HCT116 (cell line): ENCODE data around the gene ARHGEF17. TPM values are rescaled to one million over a fixed set of nuclear protein-coding genes. Genes with fewer than 3 reads are reported as not detected.

Experiments
- ATAC-seq: fragments of 200-7000 bp; cut with Tn5 transposase; 2 replicates; pipeline ENCODE4 v1.9.1; 2020; ENCODE audit warnings: mild to moderate bottlenecking, moderate library complexity
- BruUV-seq: library from RNA; stranded (reverse); fragments of 400-500 nt; replicated peaks from 2 replicates; lab custom pipeline; 2021; lab: Mats Ljungman, UMichigan
- CTCF ChIA-PET: fragments of 300-600 bp; sonication (Branson Sonifier 250); formaldehyde crosslinking; loops from one replicate; lab custom pipeline; 2021; ENCODE audit warnings: antibody characterized with exemption; lab: Charles Lee
- POLR2A ChIA-PET: fragments of 300-600, 350-600 bp; sonication (Branson Sonifier 250); formaldehyde crosslinking; loops from one replicate; lab custom pipeline; 2021; ENCODE audit warnings: antibody characterized with exemption; lab: Charles Lee
- RAD21 ChIA-PET, 2 experiments: fragments of 300-600 bp; sonication (Branson Sonifier 250); formaldehyde crosslinking; loops; one replicate each; lab custom pipeline; 2023; ENCODE audit warnings: low total read pairs in 2 of 2; ENCODE audit not compliant: uncharacterized antibody in 2 of 2, unreplicated experiment in 2 of 2, low non-redundant PET in 1 of 2; lab: Charles Lee
- DNase-seq: peaks from one replicate; pipeline ENCODE4 v3.0.0-alpha.2; 2010; ENCODE audit warnings: low read depth, low spot score
- H2AFZ ChIP-seq: fragments of 200-600 bp; shearing (Covaris generic), sonication (generic); 2 replicates; pipeline ENCODE4 v1.6.1; 2017; ENCODE audit warnings: low read depth, mixed run types, mixed read lengths, antibody characterized with exemption, low read length; ENCODE audit not compliant: poor library complexity, severe bottlenecking
- H3K27ac ChIP-seq: 2 replicates; pipeline ENCODE4 v1.5.1; 2012; ENCODE audit warnings: low read depth, low read length
- H3K27me3 ChIP-seq: fragments of 200-600 bp; sonication (generic); 2 replicates; pipeline ENCODE4 v1.6.1; 2016; ENCODE audit warnings: mixed run types, low read length, mixed read lengths; ENCODE audit not compliant: insufficient read depth
- H3K36me3 ChIP-seq, 2 experiments: fragments of 200-500 bp in 1 of 2; fragments of 200-600 bp in 1 of 2; sonication (Bioruptor generic) in 1 of 2; sonication (generic) in 1 of 2; 2 replicates each; pipeline versions ENCODE4 v1.5.1 to v1.6.1; 2014 to 2016; ENCODE audit warnings: low read length in 2 of 2, inconsistent platforms in 1 of 2, mixed read lengths in 1 of 2, mixed run types in 1 of 2; ENCODE audit not compliant: insufficient read depth in 2 of 2, control insufficient read depth in 1 of 2
- H3K4me1 ChIP-seq, 2 experiments: fragments of 200-600 bp in 1 of 2; sonication (generic) in 1 of 2; 2 replicates each; pipeline versions ENCODE4 v1.5.1 to v1.6.1; 2012 to 2017; ENCODE audit warnings: low read length in 2 of 2, inconsistent platforms in 1 of 2, mild to moderate bottlenecking in 1 of 2, mixed read lengths in 1 of 2, mixed run types in 1 of 2, moderate library complexity in 1 of 2; ENCODE audit not compliant: insufficient read depth in 2 of 2, control insufficient read depth in 1 of 2
- H3K4me2 ChIP-seq: fragments of 200-600 bp; sonication (generic); 2 replicates; pipeline ENCODE4 v1.6.1; 2017; ENCODE audit warnings: mixed run types, low read length, mixed read lengths
- H3K4me3 ChIP-seq, 2 experiments: fragments of 200-600 bp in 1 of 2; sonication (generic) in 1 of 2; replicated peaks in 1 of 2; 2 replicates each; pipeline ENCODE4 v1.5.1; 2011 to 2016; ENCODE audit warnings: low read length in 2 of 2, control low read depth in 1 of 2, low read depth in 1 of 2, mild to moderate bottlenecking in 1 of 2, mixed read lengths in 1 of 2, mixed run types in 1 of 2
- H3K79me2 ChIP-seq: fragments of 200-600 bp; sonication (generic); 2 replicates; pipeline ENCODE4 v1.6.1; 2017; ENCODE audit warnings: mild to moderate bottlenecking, mixed run types, low read length, moderate library complexity, mixed read lengths; ENCODE audit not compliant: insufficient read depth
- H3K9ac ChIP-seq: fragments of 200-600 bp; sonication (generic); 2 replicates; pipeline ENCODE4 v1.6.1; 2016; ENCODE audit warnings: low read length, mixed read lengths
- H3K9me2 ChIP-seq: fragments of 200-600 bp; sonication (generic), shearing (Covaris generic); 2 replicates; pipeline ENCODE4 v1.6.1; 2017; ENCODE audit warnings: mixed run types, mild to moderate bottlenecking, moderate library complexity; ENCODE audit not compliant: insufficient read depth
- H3K9me3 ChIP-seq, 2 experiments: fragments of 200-500 bp in 1 of 2; fragments of 200-600 bp in 1 of 2; sonication (Bioruptor generic) in 1 of 2; sonication (generic) in 1 of 2; 2 replicates each; pipeline ENCODE4 v1.6.1; 2014 to 2017; ENCODE audit warnings: low read length in 2 of 2, mixed read lengths in 2 of 2, inconsistent platforms in 1 of 2, low read depth in 1 of 2, mild to moderate bottlenecking in 1 of 2, mixed run types in 1 of 2, moderate library complexity in 1 of 2; ENCODE audit not compliant: control insufficient read depth in 1 of 2, insufficient read depth in 1 of 2
- H4K20me1 ChIP-seq: fragments of 200-600 bp; sonication (generic), shearing (Covaris generic); 2 replicates; pipeline ENCODE4 v1.6.1; 2017; ENCODE audit warnings: mixed run types, mild to moderate bottlenecking, moderate library complexity; ENCODE audit not compliant: insufficient read depth
- CEBPB ChIP-seq: IDR thresholded peaks from 2 replicates; pipeline ENCODE4 v1.6.1; 2012; ENCODE audit warnings: low read depth
- EGR1 ChIP-seq: IDR thresholded peaks from 2 replicates; pipeline ENCODE4 v1.6.1; 2012; ENCODE audit warnings: low read depth
- EZH2 ChIP-seq: fragments of 200-600 bp; sonication (generic); IDR thresholded peaks from 2 replicates; pipeline ENCODE4 v1.6.1; 2017; ENCODE audit warnings: antibody characterized with exemption, mixed run types
- EZH2phosphoT487 ChIP-seq: fragments of 200-600 bp; IDR thresholded peaks from 2 replicates; pipeline ENCODE4 v1.6.1; 2018; ENCODE audit warnings: antibody characterized with exemption, borderline replicate concordance
- FOSL1 ChIP-seq: IDR thresholded peaks from 2 replicates; pipeline ENCODE4 v1.6.1; 2012; ENCODE audit warnings: low read depth
- MAX ChIP-seq: IDR thresholded peaks from 2 replicates; pipeline ENCODE4 v1.6.1; 2012
- POLR2AphosphoS5 ChIP-seq: IDR thresholded peaks from 2 replicates; pipeline ENCODE4 v1.6.1; 2011; ENCODE audit warnings: mild to moderate bottlenecking, low read depth, low read length, moderate library complexity
- SP1 ChIP-seq: IDR thresholded peaks from 2 replicates; pipeline ENCODE4 v1.6.1; 2012; ENCODE audit warnings: low read depth
- SRF ChIP-seq: IDR thresholded peaks from 2 replicates; pipeline ENCODE4 v1.6.1; 2012; ENCODE audit warnings: low read depth
- ZBTB33 ChIP-seq: IDR thresholded peaks from 2 replicates; pipeline ENCODE4 v1.6.1; 2011; ENCODE audit warnings: mild to moderate bottlenecking, low read length, moderate library complexity; ENCODE audit not compliant: insufficient replicate concordance; ENCODE audit errors: extremely low read depth
- ZFX ChIP-seq: fragments of 450-650 bp; IDR thresholded peaks from 2 replicates; pipeline ENCODE4 v1.6.1; 2017
- ZNF274 ChIP-seq: fragments of 200-500 bp; sonication (Bioruptor generic); IDR thresholded peaks from 2 replicates; pipeline ENCODE4 v1.6.1; 2014; ENCODE audit warnings: mild to moderate bottlenecking, low read depth, low read length, inconsistent platforms
- intact Hi-C: fragments of 100-400 bp; cut with micrococcal nuclease; formaldehyde crosslinking; loops from 2 replicates; pipeline ENCODE4 v1.10.0; 2022
- total RNA-seq: library from RNA; stranded (reverse); gene quantifications from one replicate; pipeline ENCODE4 v1.2.1, GENCODE V29; 2021; ENCODE audit not compliant: unreplicated experiment
- TF ChIP-seq, protein P1 (sequence below), 3 experiments: fragments of 200-600 bp in 1 of 3; sonication (generic) in 1 of 3; IDR thresholded peaks in 2 of 3; conservative IDR thresholded peaks in 1 of 3; 2 replicates each; pipeline ENCODE4 v1.5.1; 2012 to 2017; ENCODE audit warnings: low read depth in 2 of 3, low read length in 2 of 3, antibody characterized with exemption in 1 of 3, borderline replicate concordance in 1 of 3, control low read depth in 1 of 3, mild to moderate bottlenecking in 1 of 3, mixed read lengths in 1 of 3, mixed run types in 1 of 3, moderate library complexity in 1 of 3; ENCODE audit not compliant: insufficient read depth in 1 of 3

ARHGEF17 gene
- total RNA-seq, 1 experiment from 2014 or later: 18.2 TPM

GRCh38 chr11:73347067-73347466, 39.0 kb downstream of the ARHGEF17 start:
- no peaks in the 10 kb centered on the region for H3K9me2 ChIP-seq
- no TSS peak for BruUV-seq
- intact Hi-C loops: no loop called here
- H3K4me3 ChIP-seq: no peak overlapping the region
- no peaks in the 10 kb centered on the region for H3K4me1 ChIP-seq
- H3K9me3 ChIP-seq: no peaks in the 10 kb centered on the region
- no peaks in the 10 kb centered on the region for H4K20me1 ChIP-seq
- no peaks in the 10 kb centered on the region for H3K27me3 ChIP-seq
- ChIA-PET POLR2A (no interaction called here), RAD21 (no interaction called here)
- no peak overlapping the region for H3K4me2 ChIP-seq
- TF ChIP-seq MAX: no peak
- TF ChIP-seq SRF: no peak
- no peak for TF ChIP-seq ZNF274
- TF ChIP-seq EZH2phosphoT487: no peak
- no peak for TF ChIP-seq EZH2
- no peak for TF ChIP-seq EGR1
- TF ChIP-seq CEBPB: no peak
- TF ChIP-seq ZFX: no peak
- no peak for TF ChIP-seq SP1
- TF ChIP-seq, protein P1, sequence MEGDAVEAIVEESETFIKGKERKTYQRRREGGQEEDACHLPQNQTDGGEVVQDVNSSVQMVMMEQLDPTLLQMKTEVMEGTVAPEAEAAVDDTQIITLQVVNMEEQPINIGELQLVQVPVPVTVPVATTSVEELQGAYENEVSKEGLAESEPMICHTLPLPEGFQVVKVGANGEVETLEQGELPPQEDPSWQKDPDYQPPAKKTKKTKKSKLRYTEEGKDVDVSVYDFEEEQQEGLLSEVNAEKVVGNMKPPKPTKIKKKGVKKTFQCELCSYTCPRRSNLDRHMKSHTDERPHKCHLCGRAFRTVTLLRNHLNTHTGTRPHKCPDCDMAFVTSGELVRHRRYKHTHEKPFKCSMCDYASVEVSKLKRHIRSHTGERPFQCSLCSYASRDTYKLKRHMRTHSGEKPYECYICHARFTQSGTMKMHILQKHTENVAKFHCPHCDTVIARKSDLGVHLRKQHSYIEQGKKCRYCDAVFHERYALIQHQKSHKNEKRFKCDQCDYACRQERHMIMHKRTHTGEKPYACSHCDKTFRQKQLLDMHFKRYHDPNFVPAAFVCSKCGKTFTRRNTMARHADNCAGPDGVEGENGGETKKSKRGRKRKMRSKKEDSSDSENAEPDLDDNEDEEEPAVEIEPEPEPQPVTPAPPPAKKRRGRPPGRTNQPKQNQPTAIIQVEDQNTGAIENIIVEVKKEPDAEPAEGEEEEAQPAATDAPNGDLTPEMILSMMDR (IDR thresholded peaks at IDR 0.05 in 2 of 3, conservative IDR thresholded peaks at IDR 0.05 in 1 of 3; ENCODE audit: borderline replicate concordance in 1 of 3, insufficient read depth in 1 of 3, low read depth in 2 of 3, low read length in 2 of 3): no peak
- no peak for TF ChIP-seq ZBTB33
- TF ChIP-seq FOSL1: no peak
- TF ChIP-seq POLR2AphosphoS5: no peak
- TF ChIP-seq, all 23 proteins: peak for 0
- H3K27ac ChIP-seq: no peak overlapping the region
- no peaks in the 10 kb centered on the region for H3K79me2 ChIP-seq
- H2AFZ ChIP-seq: no peak overlapping the region
- CTCF ChIA-PET: no interaction called here
- no peak overlapping the region for H3K9ac ChIP-seq
- ATAC-seq (no peak), DNase-seq (no peak)
- H3K36me3 ChIP-seq: no peaks in the 10 kb centered on the region
